ENCODE results near the gene SLC25A28.

The SLC25A28 gene

GRCh38 chr10:99619851-99620710 lies at the start of gene SLC25A28:
Gene SLC25A28, minus strand, starts transcription at chr10:99620439. Its CDS starts 104 bp downstream, at chr10:99620335.
- peak in 12 of 14 donors; percentile 90 to 100 (median 98) for DNase-seq

GRCh38 chr10:99667108-99667751 lies 47.0 kb upstream of the SLC25A28 start:
- no peak for DNase-seq

GRCh38 chr10:99665304-99665703 lies 45.1 kb upstream of the SLC25A28 start:
- no peak for DNase-seq

GRCh38 chr10:99661377-99661763 lies 41.1 kb upstream of the SLC25A28 start:
- DNase-seq: no peak

- no peak for DNase-seq
Measured at GRCh38 chr10:99660662-99661376, 40.6 kb upstream of the SLC25A28 start.

GRCh38 chr10:99659868-99660366 lies 39.7 kb upstream of the SLC25A28 start:
- peak in 1 of 14 donors; percentile 33 for DNase-seq

- peak; percentile 25 to 96 (median 80) for DNase-seq
Measured at GRCh38 chr10:99659031-99659867, 39.0 kb upstream of the SLC25A28 start, which contains the start of gene ENTPD7. Gene ENTPD7, plus strand, starts transcription at chr10:99659509. Its CDS starts 448 bp downstream, at chr10:99659957.

- DNase-seq: peak in 1 of 14 donors; percentile 60
Measured at GRCh38 chr10:99658622-99659030, 38.4 kb upstream of the SLC25A28 start.

- no peak for DNase-seq
Measured at GRCh38 chr10:99656199-99657064, 36.2 kb upstream of the SLC25A28 start.

- no peak for DNase-seq
Measured at GRCh38 chr10:99654390-99655175, 34.3 kb upstream of the SLC25A28 start.

GRCh38 chr10:99652800-99653390 lies 32.7 kb upstream of the SLC25A28 start:
- no peak for DNase-seq

GRCh38 chr10:99648717-99649116 lies 28.5 kb upstream of the SLC25A28 start:
- no peak for DNase-seq

- no peak for DNase-seq
Measured at GRCh38 chr10:99647601-99648151, 27.4 kb upstream of the SLC25A28 start.

GRCh38 chr10:99633832-99634231 lies 13.6 kb upstream of the SLC25A28 start:
- no peak for DNase-seq

GRCh38 chr10:99631496-99631895 lies 11.3 kb upstream of the SLC25A28 start:
- no peak for DNase-seq

GRCh38 chr10:99630991-99631390 lies 10.8 kb upstream of the SLC25A28 start:
- DNase-seq: no peak

- no peak for DNase-seq
Measured at GRCh38 chr10:99630433-99630832, 10.2 kb upstream of the SLC25A28 start.

GRCh38 chr10:99629625-99629978 lies 9.4 kb upstream of the SLC25A28 start:
- no peak for DNase-seq

GRCh38 chr10:99628923-99629624 lies 8.8 kb upstream of the SLC25A28 start:
- DNase-seq: no peak

Data from C1 segment of cervical spinal cord (tissue), 14 donors.